GM12892 (cell line): ENCODE results near the gene SLC8A2.

Experiments
- POLR2A ChIP-seq: IDR thresholded peaks from 2 replicates; pipeline ENCODE4 v1.6.1; 2011; ENCODE audit warnings: low read depth, low read length, control low read depth
- TAF1 ChIP-seq: IDR thresholded peaks from 2 replicates; pipeline ENCODE4 v1.6.1; 2011; ENCODE audit warnings: low read depth, mild to moderate bottlenecking, control low read depth, low read length, borderline replicate concordance

GRCh38 chr19:47485210-47485609 is 13.5 kb upstream of the SLC8A2 start:
- TF ChIP-seq POLR2A (no peak), TAF1 (no peak)
